IMR-90 (cell line): ENCODE data around the gene ZNF692. TPM values are rescaled to one million over a fixed set of nuclear protein-coding genes. Genes with fewer than 3 reads are reported as not detected.

ENCODE experiments used
- ATAC-seq: fragments of 200-7000 bp; cut with Tn5 transposase; 2 replicates; pipeline ENCODE4 v1.9.1; 2020; ENCODE audit warnings: low read depth, mild to moderate bottlenecking, moderate library complexity
- BruUV-seq: library from RNA; stranded (reverse); fragments of 400-500 nt; replicated peaks from 2 replicates; lab custom pipeline; 2021; lab: Mats Ljungman, UMichigan
- CTCF ChIA-PET: fragments of 300-600 bp; formaldehyde crosslinking; extraction: SDS; loops from one replicate; lab custom pipeline; 2021; ENCODE audit warnings: antibody characterized with exemption; lab: Yijun Ruan, JAX
- POLR2A ChIA-PET: fragments of 300-600 bp; sonication (Branson Sonifier 250); formaldehyde crosslinking; loops from one replicate; lab custom pipeline; 2022; ENCODE audit warnings: antibody characterized with exemption; ENCODE audit not compliant: unreplicated experiment; lab: Charles Lee
- DNase-seq: peaks from one replicate; pipeline ENCODE4 v3.0.0; 2013
- H2AFZ ChIP-seq: replicated peaks from 2 replicates; pipeline ENCODE3; 2013; ENCODE audit warnings: low read length, mild to moderate bottlenecking; ENCODE audit not compliant: poor library complexity
- H2AK5ac ChIP-seq: 2 replicates; pipeline ENCODE4 v1.6.1; 2013; ENCODE audit warnings: low read depth, low read length, inconsistent platforms
- H2AK9ac ChIP-seq: replicated peaks from 2 replicates; pipeline ENCODE3; 2013; ENCODE audit warnings: mild to moderate bottlenecking, low read depth, low read length, moderate library complexity; ENCODE audit not compliant: poor library complexity
- H2BK120ac ChIP-seq: 2 replicates; pipeline ENCODE4 v1.6.1; 2013; ENCODE audit warnings: low read depth, low read length, inconsistent platforms
- H2BK15ac ChIP-seq: 3 replicates; pipeline ENCODE4 v1.6.1; 2013; ENCODE audit warnings: low read depth, low read length, inconsistent platforms
- H2BK20ac ChIP-seq: 2 replicates; pipeline ENCODE4 v1.6.1; 2013; ENCODE audit warnings: low read depth, mild to moderate bottlenecking, inconsistent platforms, low read length, moderate library complexity
- H2BK5ac ChIP-seq: 2 replicates; pipeline ENCODE4 v1.6.1; 2013; ENCODE audit warnings: mild to moderate bottlenecking, low read depth, low read length, inconsistent platforms; ENCODE audit not compliant: poor library complexity, severe bottlenecking
- H3K14ac ChIP-seq: replicated peaks from 2 replicates; pipeline ENCODE4 v1.6.1; 2013; ENCODE audit warnings: low read depth, low read length, inconsistent platforms
- H3K18ac ChIP-seq: 2 replicates; pipeline ENCODE4 v1.6.1; 2013; ENCODE audit warnings: low read depth, low read length, control low read depth
- H3K23ac ChIP-seq: 2 replicates; pipeline ENCODE4 v1.6.1; 2013; ENCODE audit warnings: low read depth, low read length, inconsistent platforms
- H3K27ac ChIP-seq: 2 replicates; pipeline ENCODE4 v1.5.1; 2013; ENCODE audit warnings: mild to moderate bottlenecking, control low read depth, low read length; ENCODE audit not compliant: insufficient read depth
- H3K27me3 ChIP-seq: 2 replicates; pipeline ENCODE4 v1.6.1; 2013; ENCODE audit warnings: low read length; ENCODE audit not compliant: control insufficient read depth, insufficient read depth
- H3K36me3 ChIP-seq: 2 replicates; pipeline ENCODE4 v1.6.1; 2013; ENCODE audit warnings: low read length, mixed read lengths; ENCODE audit not compliant: control insufficient read depth, insufficient read depth
- H3K4ac ChIP-seq: 2 replicates; pipeline ENCODE4 v1.6.1; 2013; ENCODE audit warnings: low read depth, low read length, inconsistent platforms
- H3K4me1 ChIP-seq: 2 replicates; pipeline ENCODE4 v1.6.1; 2013; ENCODE audit warnings: low read length, mixed read lengths; ENCODE audit not compliant: control insufficient read depth, insufficient read depth
- H3K4me2 ChIP-seq: 2 replicates; pipeline ENCODE4 v1.6.1; 2013; ENCODE audit warnings: low read depth, mild to moderate bottlenecking, control low read depth, low read length, moderate library complexity
- H3K4me3 ChIP-seq: 2 replicates; pipeline ENCODE4 v1.5.1; 2013; ENCODE audit warnings: low read depth, mild to moderate bottlenecking, control low read depth, low read length, moderate library complexity; ENCODE audit not compliant: insufficient read depth
- H3K56ac ChIP-seq: 2 replicates; pipeline ENCODE4 v1.6.1; 2013; ENCODE audit warnings: low read length, inconsistent platforms; ENCODE audit not compliant: insufficient read depth; ENCODE audit errors: extremely low read depth
- H3K79me1 ChIP-seq, 2 experiments: 2 replicates each; pipeline ENCODE4 v1.6.1; 2013; ENCODE audit warnings: low read length in 2 of 2, inconsistent platforms in 1 of 2, low read depth in 1 of 2
- H3K9ac ChIP-seq: 2 replicates; pipeline ENCODE4 v1.6.1; 2013; ENCODE audit warnings: low read depth, low read length, control low read depth
- H3K9me1 ChIP-seq: 2 replicates; pipeline ENCODE4 v1.6.1; 2013; ENCODE audit warnings: low read length, inconsistent platforms; ENCODE audit not compliant: insufficient read depth
- H3K9me3 ChIP-seq: 2 replicates; pipeline ENCODE4 v1.6.1; 2013; ENCODE audit warnings: low read length; ENCODE audit not compliant: control insufficient read depth, insufficient read depth
- H4K20me1 ChIP-seq: 2 replicates; pipeline ENCODE4 v1.6.1; 2013; ENCODE audit warnings: low read length, inconsistent platforms; ENCODE audit not compliant: insufficient read depth
- H4K5ac ChIP-seq: 2 replicates; pipeline ENCODE4 v1.6.1; 2013; ENCODE audit warnings: mild to moderate bottlenecking, low read depth, low read length, control low read depth
- H4K8ac ChIP-seq, 2 experiments: 2 replicates each; pipeline ENCODE4 v1.6.1; 2013; ENCODE audit warnings: low read depth in 2 of 2, low read length in 2 of 2, control low read depth in 1 of 2, inconsistent platforms in 1 of 2
- H4K91ac ChIP-seq: 2 replicates; pipeline ENCODE4 v1.6.1; 2013; ENCODE audit warnings: low read depth, low read length, inconsistent platforms; ENCODE audit not compliant: insufficient read depth
- BHLHE40 ChIP-seq: fragments of 150-350 bp; IDR thresholded peaks from 2 replicates; pipeline ENCODE4 v1.6.1; 2016; ENCODE audit warnings: mild to moderate bottlenecking, low read depth, low read length
- CEBPB ChIP-seq: IDR thresholded peaks from 2 replicates; pipeline ENCODE4 v1.6.1; 2012; ENCODE audit warnings: low read depth, low read length, improper control_type of control experiment
- CHD1 ChIP-seq: IDR thresholded peaks from 2 replicates; pipeline ENCODE4 v1.6.1; 2012; ENCODE audit warnings: low read depth, low read length, improper control_type of control experiment
- ELK1 ChIP-seq: fragments of 150-350 bp; IDR thresholded peaks from 2 replicates; pipeline ENCODE4 v1.6.1; 2016; ENCODE audit warnings: low read depth, mild to moderate bottlenecking, low read length, moderate library complexity, borderline replicate concordance
- FOS ChIP-seq: fragments of 150-350 bp; IDR thresholded peaks from 2 replicates; pipeline ENCODE4 v1.6.1; 2016; ENCODE audit warnings: low read depth, low read length
- MXI1 ChIP-seq: IDR thresholded peaks from 2 replicates; pipeline ENCODE4 v1.6.1; 2012; ENCODE audit warnings: low read depth, mild to moderate bottlenecking, low read length, moderate library complexity, borderline replicate concordance
- NFE2L2 ChIP-seq: fragments of 150-350 bp; IDR thresholded peaks from 2 replicates; pipeline ENCODE4 v1.6.1; 2016; ENCODE audit warnings: low read depth, mild to moderate bottlenecking, low read length
- USF2 ChIP-seq: fragments of 150-350 bp; IDR thresholded peaks from 2 replicates; pipeline ENCODE4 v1.6.1; 2017; ENCODE audit warnings: mild to moderate bottlenecking, antibody characterized with exemption, low read length, low read depth
- WGBS, 2 experiments: methylation state at CpG; one replicate each; pipeline versions ENCODE4 v1.1.5 to v1.1.7; 2013; ENCODE audit warnings: missing lambda C conversion rate in 2 of 2; ENCODE audit not compliant: insufficient read length in 1 of 2; ENCODE audit errors: extremely low coverage in 2 of 2; 5-methylcytosine and 5-hydroxymethylcytosine counted together
- dilution Hi-C: fragments of 300-500 bp; cut with HindIII; formaldehyde crosslinking; loops from one replicate; pipeline ENCODE4 v1.14.3; 2018; ENCODE audit warnings: low sequenced_read_pairs; ENCODE audit not compliant: unreplicated experiment
- in situ Hi-C: fragments of 300-500 bp; cut with MboI; formaldehyde crosslinking; loops from 3 replicates; pipeline ENCODE4 v1.14.3; 2019; ENCODE audit warnings: low sequenced_read_pairs, inconsistent platforms, mixed read lengths
- intact Hi-C: fragments of 100-400 bp; cut with micrococcal nuclease; formaldehyde crosslinking; loops from 2 replicates; pipeline ENCODE4 v1.10.0; 2022
- polyA plus RNA-seq, 3 experiments: library from polyadenylated mRNA; depleted of rRNA; stranded (reverse); fragments of >200 nt; gene quantifications; 2 replicates each; pipeline ENCODE4 v1.2.3, GENCODE V29; 2012; ENCODE audit warnings: low replicate concordance in 1 of 3
- total RNA-seq: library from RNA; depleted of rRNA; stranded (reverse); fragments of >200 nt; gene quantifications from 2 replicates; pipeline ENCODE4 v1.2.3, GENCODE V29; 2012
- TF ChIP-seq, protein P1 (sequence below): conservative IDR thresholded peaks from 2 replicates; pipeline ENCODE4 v1.5.1; 2012; ENCODE audit warnings: mild to moderate bottlenecking, low read depth, low read length, improper control_type of control experiment

Gene ZNF692
- total and polyA plus RNA-seq, 2 of the 4 experiments (the other 2 are of a cell fraction) = 7.3 to 50.4 TPM

GRCh38 chr1:248856176-248856575 is 2.7 kb downstream of the ZNF692 start:
- H3K4me1 ChIP-seq = peaks cover 13% of the 10 kb centered on the region
- no CpG with 5 or more reads among the region's 1 CpG for WGBS, 2 experiments
- H4K20me1 ChIP-seq = no peaks in the 10 kb centered on the region
- dilution Hi-C loops (no loop called here), in situ Hi-C loops (no loop called here), intact Hi-C loops (no loop called here)
- no peak overlapping the region for H2BK15ac ChIP-seq
- no peak overlapping the region for H4K5ac ChIP-seq
- no peak overlapping the region for H3K27ac ChIP-seq
- no peak overlapping the region for H3K18ac ChIP-seq
- H3K79me1 ChIP-seq = peaks cover 23 to 41% of the 10 kb centered on the region in 2 experiments
- no peak overlapping the region for H3K9ac ChIP-seq
- H3K4ac ChIP-seq = no peak overlapping the region
- H3K9me1 ChIP-seq = peaks cover 23% of the 10 kb centered on the region; the same call in 1 of the 2 replicates
- H2BK120ac ChIP-seq = no peak overlapping the region
- no peak overlapping the region for H2AFZ ChIP-seq
- H4K91ac ChIP-seq = no peak overlapping the region
- no peak overlapping the region for H3K14ac ChIP-seq
- no peak overlapping the region for H2BK5ac ChIP-seq
- H4K8ac ChIP-seq = no peak overlapping the region
- no peaks in the 10 kb centered on the region for H3K9me3 ChIP-seq
- H2AK9ac ChIP-seq = no peak overlapping the region
- no peak overlapping the region for H2AK5ac ChIP-seq
- BruUV-seq = no TSS peak
- no peak overlapping the region for H3K4me3 ChIP-seq
- no peak for TF ChIP-seq BHLHE40
- no peak for TF ChIP-seq CHD1
- TF ChIP-seq, protein P1, sequence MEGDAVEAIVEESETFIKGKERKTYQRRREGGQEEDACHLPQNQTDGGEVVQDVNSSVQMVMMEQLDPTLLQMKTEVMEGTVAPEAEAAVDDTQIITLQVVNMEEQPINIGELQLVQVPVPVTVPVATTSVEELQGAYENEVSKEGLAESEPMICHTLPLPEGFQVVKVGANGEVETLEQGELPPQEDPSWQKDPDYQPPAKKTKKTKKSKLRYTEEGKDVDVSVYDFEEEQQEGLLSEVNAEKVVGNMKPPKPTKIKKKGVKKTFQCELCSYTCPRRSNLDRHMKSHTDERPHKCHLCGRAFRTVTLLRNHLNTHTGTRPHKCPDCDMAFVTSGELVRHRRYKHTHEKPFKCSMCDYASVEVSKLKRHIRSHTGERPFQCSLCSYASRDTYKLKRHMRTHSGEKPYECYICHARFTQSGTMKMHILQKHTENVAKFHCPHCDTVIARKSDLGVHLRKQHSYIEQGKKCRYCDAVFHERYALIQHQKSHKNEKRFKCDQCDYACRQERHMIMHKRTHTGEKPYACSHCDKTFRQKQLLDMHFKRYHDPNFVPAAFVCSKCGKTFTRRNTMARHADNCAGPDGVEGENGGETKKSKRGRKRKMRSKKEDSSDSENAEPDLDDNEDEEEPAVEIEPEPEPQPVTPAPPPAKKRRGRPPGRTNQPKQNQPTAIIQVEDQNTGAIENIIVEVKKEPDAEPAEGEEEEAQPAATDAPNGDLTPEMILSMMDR = no peak
- no peak for TF ChIP-seq USF2
- no peak for TF ChIP-seq FOS
- no peak for TF ChIP-seq NFE2L2
- no peak for TF ChIP-seq MXI1
- no peak for TF ChIP-seq ELK1
- no peak for TF ChIP-seq CEBPB
- H3K56ac ChIP-seq = no peak overlapping the region
- H2BK20ac ChIP-seq = no peak overlapping the region
- no peak for ATAC-seq
- H3K36me3 ChIP-seq = peaks cover 19% of the 10 kb centered on the region; the same call in 1 of the 2 replicates
- no peak overlapping the region for H3K4me2 ChIP-seq
- no peaks in the 10 kb centered on the region for H3K27me3 ChIP-seq
- ChIA-PET POLR2A (no interaction called here), CTCF (no interaction called here)
- no peak for DNase-seq
- no peak overlapping the region for H3K23ac ChIP-seq
